OCI-LY1 (cell line): Measurements from ENCODE around the gene ZNF688.

Experiments
- CTCF ChIP-seq: fragments of 200-600 bp; sonication (generic), shearing (Covaris generic); IDR thresholded peaks from 2 replicates; pipeline ENCODE4 v1.5.1; 2017; ENCODE audit warnings: mild to moderate bottlenecking, antibody characterized with exemption, low read length, moderate library complexity, mixed read lengths
- EZH2 ChIP-seq: fragments of 200-600 bp; sonication (generic), shearing (Covaris generic); IDR thresholded peaks from 2 replicates; pipeline ENCODE4 v1.8.0; 2017; ENCODE audit warnings: borderline replicate concordance, mixed run types, mild to moderate bottlenecking, antibody characterized with exemption, low read length, moderate library complexity, mixed read lengths

GRCh38 chr16:30603945-30604315, 32.4 kb upstream of the ZNF688 start:
- TF ChIP-seq CTCF = no peak
- TF ChIP-seq EZH2 = no peak
